HFFc6 (cell line): ENCODE measurements around the gene PSMC2. TPM values are rescaled to one million over a fixed set of nuclear protein-coding genes. Genes with fewer than 3 reads are reported as not detected.
A peak's percentile ranks its signal among the peaks of the same experiment; 100 is the strongest.

Experiments
- DNase-seq: peaks from one replicate; pipeline ENCODE4 v3.0.0-alpha.2; 2018
- H3K27ac Mint-ChIP-seq: 2 replicates; pipeline ENCODE4 v1.8.0; 2020; ENCODE audit warnings: mild to moderate bottlenecking, mixed read lengths
- H3K27me3 Mint-ChIP-seq: 2 replicates; pipeline ENCODE4 v1.8.0; 2021; ENCODE audit warnings: mild to moderate bottlenecking, moderate library complexity, mixed read lengths; ENCODE audit not compliant: insufficient read depth
- H3K36me3 Mint-ChIP-seq: 2 replicates; pipeline ENCODE4 v1.8.0; 2021; ENCODE audit warnings: low read depth, mixed read lengths
- H3K4me1 Mint-ChIP-seq: 2 replicates; pipeline ENCODE4 v1.8.0; 2020; ENCODE audit warnings: low read depth, mixed read lengths
- H3K4me3 Mint-ChIP-seq: 2 replicates; pipeline ENCODE4 v1.8.0; 2020; ENCODE audit warnings: mild to moderate bottlenecking, moderate library complexity, mixed read lengths
- H3K9me3 Mint-ChIP-seq: 2 replicates; pipeline ENCODE4 v1.8.0; 2020; ENCODE audit warnings: mild to moderate bottlenecking, mixed read lengths
- CTCF ChIP-seq: fragments of 200-600 bp; sonication (generic); IDR thresholded peaks from 2 replicates; pipeline ENCODE4 v1.5.0; 2021; ENCODE audit warnings: antibody characterized with exemption, mild to moderate bottlenecking
- long read RNA-seq: library from polyadenylated mRNA; unstranded; transcript quantifications from one replicate; pipeline ENCODE4 v2.0.0, GENCODE V29; 2019
- total RNA-seq, 6 experiments: library from RNA; stranded (reverse); fragmentation: NEBNext Ultra II Directional; extraction: Animal tissue kit (Norgen Biotek cat#: 25700); gene quantifications; 2 replicates in 1 of 6; 3 replicates in 5 of 6; pipeline ENCODE4 v1.2.3, GENCODE V29; 2021

PSMC2 gene
- 100 to 1,000 TPM; 170 to 191 (median 183) TPM for total RNA-seq
- long read RNA-seq, transcript PSMC2-201 (12 exons, 2,637 nt): major isoform, 158 of 181 reads
- long read RNA-seq, partial matches to known transcripts: 9 of 181 reads
- long read RNA-seq, other reads (novel, unspliced or antisense): 14 of 181 reads

- no peak for TF ChIP-seq CTCF
- peak within 1 kb of the TSS; percentile 99 for H3K27ac Mint-ChIP-seq
These were observed at the start of gene PSMC2 for GRCh38 chr7:103347507-103348267. TSS of gene PSMC2 (plus strand) at chr7:103347643. CDS start at chr7:103347712, 69 bp downstream.

GRCh38 chr7:103297837-103298179 is 49.6 kb upstream of the PSMC2 start:
- Mint-ChIP-seq H3K4me1 (peaks cover 40% of the 10 kb centered on the region), H3K4me3 (peak overlapping the region; percentile 92), H3K27ac (peak overlapping the region; percentile 79), H3K36me3 (peaks cover 19% of the 10 kb centered on the region), H3K9me3 (no peaks in the 10 kb centered on the region), H3K27me3 (no peaks in the 10 kb centered on the region)
- no peak for DNase-seq
- TF ChIP-seq CTCF: no peak

More at GRCh38 chr7:103347507-103348267, at the start of gene PSMC2:
- peaks cover 28% of the 10 kb centered on the region for H3K36me3 Mint-ChIP-seq
- peaks cover 60% of the 10 kb centered on the region for H3K4me1 Mint-ChIP-seq
- peaks cover 7% of the 10 kb centered on the region for H3K27me3 Mint-ChIP-seq
- H3K4me3 Mint-ChIP-seq: peak within 1 kb of the TSS; percentile 100
- H3K9me3 Mint-ChIP-seq: no peaks in the 10 kb centered on the region
- peak; percentile 87 for DNase-seq

GRCh38 chr7:103299660-103300059 is 47.8 kb upstream of the PSMC2 start:
- Mint-ChIP-seq H3K27me3 (no peaks in the 10 kb centered on the region), H3K36me3 (peaks cover 32% of the 10 kb centered on the region)

GRCh38 chr7:103301441-103301840 is 46.0 kb upstream of the PSMC2 start:
- Mint-ChIP-seq H3K4me3 (no peak overlapping the region), H3K27me3 (no peaks in the 10 kb centered on the region), H3K27ac (no peak overlapping the region), H3K9me3 (no peaks in the 10 kb centered on the region), H3K36me3 (peaks cover 44% of the 10 kb centered on the region), H3K4me1 (peaks cover 42% of the 10 kb centered on the region)
- DNase-seq: no peak
- no peak for TF ChIP-seq CTCF

More at GRCh38 chr7:103299660-103300059, 47.8 kb upstream of the PSMC2 start:
- Mint-ChIP-seq H3K27ac (no peak overlapping the region), H3K9me3 (no peaks in the 10 kb centered on the region), H3K4me3 (no peak overlapping the region), H3K4me1 (peaks cover 49% of the 10 kb centered on the region)
- TF ChIP-seq CTCF: no peak
- DNase-seq: no peak

GRCh38 chr7:103307503-103308231 is 39.8 kb upstream of the PSMC2 start:
- no peak overlapping the region; the same call in 1 of the 2 replicates for H3K27ac Mint-ChIP-seq

More at GRCh38 chr7:103307503-103308231, 39.8 kb upstream of the PSMC2 start:
- Mint-ChIP-seq H3K9me3 (no peaks in the 10 kb centered on the region), H3K27me3 (no peaks in the 10 kb centered on the region), H3K4me3 (no peak overlapping the region), H3K36me3 (peaks cover 36% of the 10 kb centered on the region), H3K4me1 (peaks cover 11% of the 10 kb centered on the region; the same call in 1 of the 2 replicates)
- TF ChIP-seq CTCF: no peak
- no peak for DNase-seq
